ENCODE results near the gene MTHFS.

MTHFS gene

DNA sequence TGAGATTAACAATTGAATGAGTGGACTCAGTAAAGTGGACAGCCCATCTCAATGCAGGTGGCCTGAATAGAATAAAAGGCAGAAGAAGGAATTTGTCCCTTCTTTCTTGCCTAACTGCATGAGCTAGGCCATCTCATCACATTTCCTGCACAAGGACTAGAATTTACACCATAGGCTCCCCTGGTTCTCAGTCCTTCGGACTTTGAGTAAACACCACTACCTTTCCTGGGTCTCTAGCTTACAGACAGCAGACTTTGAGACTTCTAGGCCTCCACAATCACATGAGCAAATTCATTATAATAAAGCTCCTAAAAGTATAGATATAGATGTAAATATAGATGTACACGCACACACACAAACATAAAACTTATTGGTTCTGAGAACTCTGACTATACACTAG is 28.3 kb downstream of the MTHFS start:
- no peak overlapping the region for H3K27ac ChIP-seq
- no peaks in the 10 kb centered on the region for H3K9me3 ChIP-seq
- peaks cover 65% of the 10 kb centered on the region for H3K36me3 ChIP-seq
- H3K27me3 ChIP-seq = no peaks in the 10 kb centered on the region
- no peak overlapping the region for H3K4me3 ChIP-seq (ENCODE audit: low read depth in 1 of 2, low read length in 1 of 2)
- TF ChIP-seq, protein P1, sequence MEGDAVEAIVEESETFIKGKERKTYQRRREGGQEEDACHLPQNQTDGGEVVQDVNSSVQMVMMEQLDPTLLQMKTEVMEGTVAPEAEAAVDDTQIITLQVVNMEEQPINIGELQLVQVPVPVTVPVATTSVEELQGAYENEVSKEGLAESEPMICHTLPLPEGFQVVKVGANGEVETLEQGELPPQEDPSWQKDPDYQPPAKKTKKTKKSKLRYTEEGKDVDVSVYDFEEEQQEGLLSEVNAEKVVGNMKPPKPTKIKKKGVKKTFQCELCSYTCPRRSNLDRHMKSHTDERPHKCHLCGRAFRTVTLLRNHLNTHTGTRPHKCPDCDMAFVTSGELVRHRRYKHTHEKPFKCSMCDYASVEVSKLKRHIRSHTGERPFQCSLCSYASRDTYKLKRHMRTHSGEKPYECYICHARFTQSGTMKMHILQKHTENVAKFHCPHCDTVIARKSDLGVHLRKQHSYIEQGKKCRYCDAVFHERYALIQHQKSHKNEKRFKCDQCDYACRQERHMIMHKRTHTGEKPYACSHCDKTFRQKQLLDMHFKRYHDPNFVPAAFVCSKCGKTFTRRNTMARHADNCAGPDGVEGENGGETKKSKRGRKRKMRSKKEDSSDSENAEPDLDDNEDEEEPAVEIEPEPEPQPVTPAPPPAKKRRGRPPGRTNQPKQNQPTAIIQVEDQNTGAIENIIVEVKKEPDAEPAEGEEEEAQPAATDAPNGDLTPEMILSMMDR (IDR thresholded peaks at IDR 0.05) = no peak
- peaks cover 27 to 29% of the 10 kb centered on the region in 2 experiments for H3K4me1 ChIP-seq (ENCODE audit: control insufficient read depth in 1 of 2, insufficient read depth in 1 of 2, low read depth in 1 of 2, low read length in 1 of 2)

DNA sequence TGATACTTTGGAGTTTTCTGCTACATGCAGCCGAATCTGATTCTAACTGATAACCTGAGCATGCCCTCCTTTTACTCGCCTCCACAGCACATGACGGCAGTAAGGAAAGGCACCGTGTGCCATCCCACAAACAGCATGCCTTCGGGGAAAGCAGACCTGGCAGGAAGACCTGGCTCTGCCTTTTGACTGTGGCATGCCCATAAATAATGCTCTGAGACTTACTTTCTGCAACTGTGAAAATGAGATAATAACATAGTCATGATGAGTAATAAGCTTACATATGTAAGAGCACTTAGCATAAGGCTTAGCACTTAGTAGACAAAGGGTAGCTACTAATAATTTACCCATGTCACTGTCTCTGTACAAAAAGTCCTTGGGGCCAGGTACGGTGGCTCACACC is 32.9 kb downstream of the MTHFS start:
- Histone ChIP-seq H3K27ac (no peak overlapping the region), H3K4me3 (ENCODE audit: low read depth in 1 of 2, low read length in 1 of 2) (no peak overlapping the region), H3K9me3 (no peaks in the 10 kb centered on the region), H3K36me3 (peaks cover 76% of the 10 kb centered on the region), H3K4me1 (ENCODE audit: control insufficient read depth in 1 of 2, insufficient read depth in 1 of 2, low read depth in 1 of 2, low read length in 1 of 2) (no peaks in the 10 kb centered on the region), H3K27me3 (no peaks in the 10 kb centered on the region)
- TF ChIP-seq, protein P1 (IDR thresholded peaks at IDR 0.05) = no peak

- Histone ChIP-seq H3K36me3 (peaks cover 65% of the 10 kb centered on the region), H3K9me3 (no peaks in the 10 kb centered on the region), H3K27me3 (no peaks in the 10 kb centered on the region), H3K4me3 (ENCODE audit: low read depth in 1 of 2, low read length in 1 of 2) (no peak overlapping the region), H3K4me1 (ENCODE audit: control insufficient read depth in 1 of 2, insufficient read depth in 1 of 2, low read depth in 1 of 2, low read length in 1 of 2) (peaks cover 0 to 6% of the 10 kb centered on the region in 2 experiments), H3K27ac (no peak overlapping the region)
- TF ChIP-seq, protein P1 (IDR thresholded peaks at IDR 0.05) = no peak
Measured at GRCh38 chr15:79862191-79862590, 34.6 kb downstream of the MTHFS start.

- Histone ChIP-seq H3K27ac (no peak overlapping the region), H3K36me3 (peaks cover 63% of the 10 kb centered on the region), H3K9me3 (no peaks in the 10 kb centered on the region), H3K4me3 (ENCODE audit: low read depth in 1 of 2, low read length in 1 of 2) (no peak overlapping the region), H3K4me1 (ENCODE audit: control insufficient read depth in 1 of 2, insufficient read depth in 1 of 2, low read depth in 1 of 2, low read length in 1 of 2) (peaks cover 0 to 6% of the 10 kb centered on the region in 2 experiments), H3K27me3 (no peaks in the 10 kb centered on the region)
- TF ChIP-seq, protein P1 (IDR thresholded peaks at IDR 0.05) = no peak
Measured at GRCh38 chr15:79860661-79861060, 36.2 kb downstream of the MTHFS start.

DNA sequence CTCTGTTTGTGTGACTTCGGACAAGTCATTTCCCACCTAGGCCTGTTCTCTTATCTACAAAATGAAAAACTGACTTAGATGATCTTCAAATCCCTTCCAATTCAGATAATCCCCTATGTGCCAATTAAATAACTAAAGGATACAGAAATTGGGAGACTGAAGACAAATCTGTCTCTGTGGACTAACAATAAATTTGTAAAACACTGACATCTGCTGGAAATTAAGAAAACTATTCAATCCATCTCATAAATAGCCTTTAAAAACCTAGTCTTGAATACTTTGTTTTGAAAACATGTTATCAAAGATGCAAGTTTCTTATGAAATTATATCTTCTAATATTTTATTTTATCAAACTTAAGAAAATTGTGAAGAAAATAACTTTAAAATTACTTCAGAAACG is 38.3 kb downstream of the MTHFS start:
- Histone ChIP-seq H3K9me3 (no peaks in the 10 kb centered on the region), H3K36me3 (peaks cover 65% of the 10 kb centered on the region), H3K27me3 (no peaks in the 10 kb centered on the region), H3K27ac (no peak overlapping the region), H3K4me3 (ENCODE audit: low read depth in 1 of 2, low read length in 1 of 2) (no peak overlapping the region), H3K4me1 (ENCODE audit: control insufficient read depth in 1 of 2, insufficient read depth in 1 of 2, low read depth in 1 of 2, low read length in 1 of 2) (peaks cover 0 to 6% of the 10 kb centered on the region in 2 experiments)
- TF ChIP-seq, protein P1 (IDR thresholded peaks at IDR 0.05) = no peak

All from neutrophil (primary cell).